HL-60 (cell line): Measurements from ENCODE around the gene PKP1.

ENCODE experiments used
- DNase-seq, 2 experiments: peaks; one replicate each; pipeline ENCODE4 v3.0.0-alpha.2; 2010 to 2020; ENCODE audit warnings: low read depth in 1 of 2, low spot score in 1 of 2
- H3K27ac ChIP-seq: fragments of 250-450 bp; sonication (Bioruptor Pico); replicated peaks from 2 replicates; pipeline ENCODE4 v1.5.1; 2020; ENCODE audit warnings: mild to moderate bottlenecking, moderate library complexity
- H3K27me3 ChIP-seq: fragments of 250-450 bp; sonication (Bioruptor Pico); 2 replicates; pipeline ENCODE4 v1.5.1; 2021; ENCODE audit warnings: mild to moderate bottlenecking, moderate library complexity; ENCODE audit not compliant: insufficient read depth, poor library complexity, severe bottlenecking
- H3K4me3 ChIP-seq: replicated peaks from 2 replicates; pipeline ENCODE4 v1.5.1; 2011; ENCODE audit warnings: mild to moderate bottlenecking, control low read depth, low read length; ENCODE audit not compliant: insufficient read depth
- CTCF ChIP-seq: IDR thresholded peaks from one replicate; pipeline ENCODE4 v1.5.1; 2011; ENCODE audit warnings: low read length, control low read depth, inconsistent platforms; ENCODE audit not compliant: insufficient read depth
- GABPA ChIP-seq: IDR thresholded peaks from 2 replicates; pipeline ENCODE4 v1.6.1; 2012; ENCODE audit warnings: low read depth
- POLR2AphosphoS5 ChIP-seq: IDR thresholded peaks from 2 replicates; pipeline ENCODE4 v1.6.1; 2012; ENCODE audit warnings: low read depth
- REST ChIP-seq: IDR thresholded peaks from 2 replicates; pipeline ENCODE4 v1.6.1; 2012; ENCODE audit warnings: low read depth; ENCODE audit not compliant: insufficient replicate concordance
- SPI1 ChIP-seq: IDR thresholded peaks from 2 replicates; pipeline ENCODE4 v1.6.1; 2012; ENCODE audit warnings: low read depth, mild to moderate bottlenecking, borderline replicate concordance

Gene PKP1

DNA sequence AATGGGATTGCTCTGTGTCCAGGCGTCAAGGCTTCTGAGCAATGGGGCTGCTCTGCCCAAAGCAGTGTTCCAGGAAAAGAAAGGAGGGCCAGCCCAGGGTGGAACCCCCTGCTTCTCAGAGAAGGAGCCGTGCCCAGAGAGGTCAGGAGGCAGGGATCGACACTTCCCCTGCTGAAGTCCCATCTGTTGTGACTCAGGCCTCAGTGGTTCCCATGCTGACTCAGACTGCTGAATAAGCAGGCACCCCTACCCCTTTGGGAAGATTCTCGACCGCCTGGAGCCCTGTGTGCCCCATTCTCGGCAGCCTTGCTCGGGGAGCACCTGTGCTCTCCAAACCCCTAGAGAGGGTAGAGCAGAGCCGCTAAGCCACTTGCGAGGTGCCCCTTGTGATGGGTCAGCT, 23.9 kb downstream of the PKP1 start:
- Histone ChIP-seq H3K4me3 (no peak overlapping the region), H3K27me3 (peaks cover 8% of the 10 kb centered on the region), H3K27ac (no peak overlapping the region)
- TF ChIP-seq SPI1 (no peak), POLR2AphosphoS5 (no peak), GABPA (no peak), CTCF (no peak)
- DNase-seq: no peak

GRCh38 chr1:201307760-201308499, 24.6 kb downstream of the PKP1 start:
- no peak overlapping the region for H3K27ac ChIP-seq
- TF ChIP-seq SPI1 (no peak), POLR2AphosphoS5 (no peak), CTCF (no peak), GABPA (no peak), REST (no peak)
- DNase-seq: no peak
- no peak overlapping the region for H3K4me3 ChIP-seq
- H3K27me3 ChIP-seq: peaks cover 8% of the 10 kb centered on the region

DNA sequence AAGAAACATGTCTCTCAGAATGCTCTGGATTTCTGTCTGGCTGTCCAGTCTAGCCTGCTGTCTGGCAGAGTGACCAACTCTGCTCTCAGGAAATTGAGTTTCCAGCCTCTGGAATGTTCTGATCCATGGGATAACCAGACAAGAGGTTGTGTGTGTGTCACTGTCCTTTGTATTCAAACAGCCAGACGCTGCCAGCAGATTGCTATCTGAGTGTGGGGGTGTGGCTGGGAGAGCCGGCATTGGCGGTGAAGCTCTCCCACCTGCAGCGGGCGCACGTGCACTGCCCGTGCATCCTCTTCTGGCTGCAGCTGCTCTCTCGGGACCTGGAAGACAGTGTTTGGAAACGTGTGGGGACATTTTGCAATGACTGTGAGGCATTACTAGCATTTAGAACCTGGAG, 26.1 kb downstream of the PKP1 start:
- Histone ChIP-seq H3K27ac (no peak overlapping the region), H3K27me3 (peaks cover 2% of the 10 kb centered on the region), H3K4me3 (no peak overlapping the region)
- peak; percentile 14 to 75 for DNase-seq
- no peak for TF ChIP-seq REST
- TF ChIP-seq CTCF: peak; percentile 19
- peak; percentile 40; the same call in 1 of the 2 replicates for TF ChIP-seq POLR2AphosphoS5
